MCF 10A (cell line): ENCODE results near the gene ERVFRD-1. TPM values are rescaled to one million over a fixed set of nuclear protein-coding genes. Genes with fewer than 3 reads are reported as not detected.
A peak's percentile ranks its signal among the peaks of the same experiment; 100 is the strongest.
"Not testable (repeated sequence)": the region's sequence is repeated elsewhere in the genome, so short reads cannot be mapped to it uniquely, and the experiment has no call there.

Experiments
- BruUV-seq: library from RNA; stranded (reverse); fragments of 400-500 nt; replicated peaks from 2 replicates; lab custom pipeline; 2021; lab: Mats Ljungman, UMichigan
- CTCF ChIA-PET: fragments of 300-600 bp; sonication (Branson Sonifier 250); formaldehyde crosslinking; extraction: SDS; loops from one replicate; lab custom pipeline; 2021; ENCODE audit warnings: antibody characterized with exemption, inconsistent platforms; lab: Yijun Ruan, JAX
- POLR2A ChIA-PET: fragments of 300-600, 350-650 bp; sonication (Branson Sonifier 250); formaldehyde crosslinking; extraction: SDS; loops from one replicate; lab custom pipeline; 2020; ENCODE audit warnings: antibody characterized with exemption, inconsistent platforms; lab: Yijun Ruan, JAX
- DNase-seq: peaks from one replicate; pipeline ENCODE4 v3.0.0-alpha.2; 2018; ENCODE audit not compliant: unreplicated experiment
- H3K27ac Mint-ChIP-seq: one replicate; pipeline ENCODE4 v1.8.0; 2022; ENCODE audit warnings: mild to moderate bottlenecking, low read depth, mixed read lengths; ENCODE audit not compliant: unreplicated experiment
- H3K27me3 Mint-ChIP-seq: one replicate; pipeline ENCODE4 v1.8.0; 2022; ENCODE audit warnings: mixed read lengths; ENCODE audit not compliant: insufficient read depth, unreplicated experiment
- H3K36me3 Mint-ChIP-seq: one replicate; pipeline ENCODE4 v1.8.0; 2022; ENCODE audit warnings: mild to moderate bottlenecking, moderate library complexity, mixed read lengths; ENCODE audit not compliant: insufficient read depth, unreplicated experiment
- H3K4me1 Mint-ChIP-seq: one replicate; pipeline ENCODE4 v1.8.0; 2022; ENCODE audit warnings: mixed read lengths; ENCODE audit not compliant: insufficient read depth, unreplicated experiment
- H3K4me3 Mint-ChIP-seq: one replicate; pipeline ENCODE4 v1.8.0; 2022; ENCODE audit warnings: mild to moderate bottlenecking, moderate library complexity, mixed read lengths; ENCODE audit not compliant: unreplicated experiment
- H3K9me3 Mint-ChIP-seq: one replicate; pipeline ENCODE4 v1.8.0; 2022; ENCODE audit warnings: mixed read lengths; ENCODE audit not compliant: unreplicated experiment
- CTCF ChIP-seq: fragments of 200-600 bp; IDR thresholded peaks from one replicate; pipeline ENCODE4 v1.8.0; 2022; ENCODE audit warnings: antibody characterized with exemption, mild to moderate bottlenecking; ENCODE audit not compliant: unreplicated experiment
- intact Hi-C: fragments of 100-400 bp; cut with micrococcal nuclease; formaldehyde crosslinking; loops from 2 replicates; pipeline ENCODE4 v1.14.1; 2022
- total RNA-seq: library from RNA; stranded (reverse); gene quantifications from 2 replicates; pipeline ENCODE4 v1.2.3, GENCODE V29; 2022

The ERVFRD-1 gene
- total RNA-seq, 1 experiment from 2014 or later, result not detected

- H3K27ac Mint-ChIP-seq, result peak overlapping the region; percentile 63
- no peak overlapping the region for H3K4me3 Mint-ChIP-seq
- no TSS peak for BruUV-seq
- no peaks in the 10 kb centered on the region for H3K27me3 Mint-ChIP-seq
- intact Hi-C loops, result no loop called here
- H3K36me3 Mint-ChIP-seq, result peaks cover 8% of the 10 kb centered on the region
- CTCF ChIA-PET, result interaction anchor here (0.7 to 1.0 kb wide), 2 partner anchors 23 to 160 kb away, joined by 3 read pairs; no protein-coding TSS in a partner anchor
- DNase-seq, result peak; percentile 73
- no peak for TF ChIP-seq CTCF
- no peaks in the 10 kb centered on the region for H3K9me3 Mint-ChIP-seq
- peaks cover 50% of the 10 kb centered on the region for H3K4me1 Mint-ChIP-seq
- POLR2A ChIA-PET, result interaction anchor here (0.5 to 2.2 kb wide), 4 partner anchors 9 to 86 kb away, joined by 3 to 15 read pairs (median 6); no protein-coding TSS in a partner anchor
These were observed 8.9 kb upstream of the ERVFRD-1 start for GRCh38 chr6:11120271-11121005.

- intact Hi-C loops, BruUV-seq, H3K36me3 Mint-ChIP-seq, H3K4me3 Mint-ChIP-seq, H3K9me3 Mint-ChIP-seq, H3K27me3 Mint-ChIP-seq: not testable (repeated sequence)
- Mint-ChIP-seq H3K4me1 (peaks cover 33% of the 10 kb centered on the region), H3K27ac (peak overlapping the region; percentile 51)
- CTCF ChIA-PET, result interaction anchor here (0.5 to 1.1 kb wide), 5 partner anchors 21 to 1172 kb away, joined by 3 to 4 read pairs (median 3); no protein-coding TSS in a partner anchor
- POLR2A ChIA-PET, result interaction anchor here (0.7 to 5.2 kb wide), 7 partner anchors 10 to 25 kb away, joined by 3 to 26 read pairs (median 3); partner anchors contain the start of gene SMIM13
- DNase-seq, result peak; percentile 73
These were observed 4.4 kb upstream of the ERVFRD-1 start for GRCh38 chr6:11115808-11116536.

GRCh38 chr6:11113038-11113437 is 1.5 kb upstream of the ERVFRD-1 start:
- intact Hi-C loops, result no loop called here
- Mint-ChIP-seq H3K9me3 (no peaks in the 10 kb centered on the region), H3K4me1 (peaks cover 10% of the 10 kb centered on the region), H3K27me3 (no peaks in the 10 kb centered on the region), H3K4me3 (no peak overlapping the region), H3K36me3 (no peaks in the 10 kb centered on the region), H3K27ac (no peak overlapping the region)
- no peak for DNase-seq
- no peak for TF ChIP-seq CTCF
- CTCF ChIA-PET, result interaction anchor here (0.7 kb wide), 1 partner anchor 71 kb away, joined by 3 read pairs; no protein-coding TSS in a partner anchor
- no TSS peak for BruUV-seq
- POLR2A ChIA-PET, result interaction anchor here (0.7 to 5.2 kb wide), 4 partner anchors 12 to 1105 kb away, joined by 3 to 26 read pairs (median 5); no protein-coding TSS in a partner anchor

GRCh38 chr6:11111769-11112437 is 378 bp upstream of the ERVFRD-1 start:
- H3K9me3 Mint-ChIP-seq, result no peaks in the 10 kb centered on the region
- H3K4me1 Mint-ChIP-seq, result peaks cover 10% of the 10 kb centered on the region
- no peak for DNase-seq
- no peak overlapping the region for H3K27ac Mint-ChIP-seq
- no TSS peak for BruUV-seq
- ChIA-PET POLR2A (interaction anchor here (0.6 to 5.2 kb wide), 3 partner anchors 16 to 1394 kb away, joined by 3 to 26 read pairs (median 3); no protein-coding TSS in a partner anchor), CTCF (interaction anchor here (0.5 to 1.7 kb wide), 4 partner anchors 18 to 382 kb away, joined by 3 to 4 read pairs (median 4); no protein-coding TSS in a partner anchor)
- H3K27me3 Mint-ChIP-seq, result no peaks in the 10 kb centered on the region
- intact Hi-C loops, result no loop called here
- H3K4me3 Mint-ChIP-seq, result no peak overlapping the region
- no peak for TF ChIP-seq CTCF
- peaks cover 5% of the 10 kb centered on the region for H3K36me3 Mint-ChIP-seq
